Nephron progenitor cell (in vitro differentiated cells): ENCODE measurements around the gene ATF5.

ENCODE experiments used
- DNase-seq: peaks from one replicate; pipeline ENCODE4 v3.0.0; 2021
- H3K27ac Mint-ChIP-seq: 2 replicates; pipeline ENCODE4 v1.8.0; 2021; ENCODE audit warnings: mild to moderate bottlenecking, moderate library complexity, mixed read lengths
- H3K27me3 Mint-ChIP-seq: 2 replicates; pipeline ENCODE4 v1.8.0; 2021; ENCODE audit warnings: mild to moderate bottlenecking, low read depth, mixed read lengths; ENCODE audit not compliant: poor library complexity
- H3K36me3 Mint-ChIP-seq: 2 replicates; pipeline ENCODE4 v1.8.0; 2021; ENCODE audit warnings: low read depth, mixed read lengths
- H3K4me1 Mint-ChIP-seq: 2 replicates; pipeline ENCODE4 v1.8.0; 2021; ENCODE audit warnings: mixed read lengths
- H3K4me3 Mint-ChIP-seq: 2 replicates; pipeline ENCODE4 v1.8.0; 2021; ENCODE audit warnings: mild to moderate bottlenecking, moderate library complexity, mixed read lengths
- H3K9me3 Mint-ChIP-seq: 2 replicates; pipeline ENCODE4 v1.8.0; 2021; ENCODE audit warnings: mild to moderate bottlenecking, moderate library complexity, mixed read lengths
- CTCF ChIP-seq: fragments of 200-600 bp; sonication (generic); IDR thresholded peaks from 2 replicates; pipeline ENCODE4 v1.5.0; 2021; ENCODE audit warnings: antibody characterized with exemption

Gene ATF5

GRCh38 chr19:49887665-49888509 is 41.1 kb upstream of the ATF5 start:
- H3K27me3 Mint-ChIP-seq: peaks cover 20% of the 10 kb centered on the region
- peaks cover 43% of the 10 kb centered on the region for H3K36me3 Mint-ChIP-seq
- H3K4me1 Mint-ChIP-seq: peaks cover 20% of the 10 kb centered on the region
- DNase-seq: no peak
- no peak for TF ChIP-seq CTCF
- no peaks in the 10 kb centered on the region for H3K9me3 Mint-ChIP-seq
- H3K4me3 Mint-ChIP-seq: no peak overlapping the region
- no peak overlapping the region for H3K27ac Mint-ChIP-seq

GRCh38 chr19:49888510-49888824 is 40.5 kb upstream of the ATF5 start:
- Mint-ChIP-seq H3K27ac (no peak overlapping the region), H3K36me3 (peaks cover 37% of the 10 kb centered on the region), H3K4me3 (no peak overlapping the region), H3K27me3 (peaks cover 21% of the 10 kb centered on the region), H3K9me3 (no peaks in the 10 kb centered on the region), H3K4me1 (peaks cover 25% of the 10 kb centered on the region)
- DNase-seq: no peak
- TF ChIP-seq CTCF: no peak

GRCh38 chr19:49889038-49889686 is 39.8 kb upstream of the ATF5 start:
- Mint-ChIP-seq H3K27ac (no peak overlapping the region), H3K4me1 (peaks cover 27% of the 10 kb centered on the region), H3K9me3 (no peaks in the 10 kb centered on the region), H3K27me3 (peaks cover 21% of the 10 kb centered on the region), H3K4me3 (no peak overlapping the region), H3K36me3 (peaks cover 33% of the 10 kb centered on the region)
- no peak for DNase-seq
- TF ChIP-seq CTCF: no peak

- peaks cover 27% of the 10 kb centered on the region for H3K4me1 Mint-ChIP-seq
- no peaks in the 10 kb centered on the region for H3K9me3 Mint-ChIP-seq
- peak; percentile 74 for DNase-seq
- H3K27me3 Mint-ChIP-seq: peaks cover 21% of the 10 kb centered on the region
- peak overlapping the region; percentile 72 for H3K4me3 Mint-ChIP-seq
- peak; percentile 71 for TF ChIP-seq CTCF
- H3K36me3 Mint-ChIP-seq: peaks cover 26% of the 10 kb centered on the region
- peak overlapping the region; percentile 72 for H3K27ac Mint-ChIP-seq
These were observed 39.2 kb upstream of the ATF5 start for GRCh38 chr19:49889687-49890348.

GRCh38 chr19:49890349-49891311 is 38.4 kb upstream of the ATF5 start:
- Mint-ChIP-seq H3K9me3 (no peaks in the 10 kb centered on the region), H3K27me3 (peaks cover 21% of the 10 kb centered on the region), H3K4me1 (peaks cover 27% of the 10 kb centered on the region), H3K27ac (peak overlapping the region; percentile 72), H3K4me3 (peak overlapping the region; percentile 72), H3K36me3 (peaks cover 18% of the 10 kb centered on the region)
- TF ChIP-seq CTCF: peak; percentile 24
- peak; percentile 85 for DNase-seq
